CD4-positive, alpha-beta T cell treated with Interleukin-6 at 100 ng/mL for 8 hours (primary cell): ENCODE data around the gene GON7.

Source experiments
- DNase-seq: peaks from one replicate; pipeline ENCODE4 v3.0.0-alpha.2; 2020; ENCODE audit warnings: mixed read lengths, low spot score

GON7 gene

DNA sequence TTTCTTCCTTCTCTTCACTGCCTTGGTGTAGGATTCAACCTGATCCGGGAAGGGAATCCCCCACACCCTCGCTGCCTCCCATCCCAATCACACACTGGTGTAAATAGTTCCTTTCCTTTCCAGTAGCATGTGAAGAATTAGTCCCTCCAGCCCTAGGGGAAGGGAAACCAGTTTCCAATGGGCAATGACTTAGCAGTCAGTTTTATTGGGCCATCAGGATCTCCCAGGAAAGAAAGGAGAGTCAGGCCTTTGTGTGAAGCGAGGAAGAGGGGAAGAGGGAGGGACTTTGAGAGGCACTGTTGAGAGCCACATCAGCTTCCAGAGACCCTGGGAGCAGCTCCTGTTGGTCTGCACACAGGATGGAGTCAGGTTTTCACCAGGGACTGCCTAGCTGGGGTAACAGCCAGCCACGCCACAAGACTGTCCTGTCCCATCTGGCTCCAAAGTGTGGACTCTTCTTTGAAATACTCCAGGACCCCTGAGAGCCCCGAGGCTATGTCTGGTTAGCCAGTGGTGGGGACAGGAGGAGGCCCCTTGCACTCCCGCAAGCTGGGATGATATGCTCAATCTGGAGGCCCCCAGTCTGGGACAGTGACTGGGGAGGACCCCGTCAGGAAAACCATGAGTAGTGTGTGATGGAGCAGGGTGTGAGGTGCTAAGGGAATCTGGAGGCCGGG is 50.0 kb downstream of the GON7 start:
- no peak for DNase-seq

DNA sequence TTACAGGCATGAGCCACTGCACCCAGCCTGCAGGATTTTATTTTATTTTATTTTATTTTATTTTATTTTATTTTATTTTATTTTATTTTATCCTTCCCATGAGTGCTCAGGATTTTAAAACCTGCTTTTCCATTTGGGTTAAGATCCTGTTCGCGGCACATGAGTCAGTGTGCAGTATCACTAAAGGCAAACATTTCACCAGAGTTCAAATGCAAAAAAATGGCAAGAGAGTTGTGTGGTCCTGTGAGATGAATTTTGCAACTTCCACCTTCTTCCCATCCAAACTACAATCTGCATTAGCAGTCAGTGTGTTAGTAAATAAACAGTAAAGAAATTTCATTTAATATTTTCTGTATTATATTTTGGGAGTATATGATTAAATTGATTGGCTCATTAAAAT is 51.2 kb downstream of the GON7 start:
- no peak for DNase-seq

DNA sequence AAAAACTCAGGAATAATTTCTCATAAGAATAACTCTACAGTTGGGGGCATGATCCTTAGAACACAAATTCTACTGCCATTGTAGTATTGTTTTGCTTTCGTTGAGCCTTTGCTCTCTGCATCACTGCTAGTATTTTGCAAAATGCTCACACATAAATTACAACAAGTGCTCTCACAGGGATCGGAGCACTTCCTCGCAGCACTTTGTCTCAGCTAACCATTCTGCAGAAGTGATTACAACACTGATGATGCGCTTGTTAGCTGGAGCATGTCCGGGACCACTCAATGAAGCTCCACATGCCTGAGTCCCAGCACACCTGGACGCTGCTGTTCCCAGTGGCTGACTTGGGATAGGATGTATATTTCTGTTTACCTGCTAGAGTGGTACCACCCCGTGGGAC is 53.7 kb downstream of the GON7 start:
- no peak for DNase-seq
